Neutrophil (primary cell): Measurements from ENCODE around the gene COX15.

Source experiments
- H3K27ac ChIP-seq: fragments of 200-600 bp; sonication (generic); 2 replicates; pipeline ENCODE4 v1.5.1; 2016; ENCODE audit warnings: mild to moderate bottlenecking, moderate library complexity
- H3K27me3 ChIP-seq: fragments of 200-600 bp; sonication (generic); 2 replicates; pipeline ENCODE4 v1.6.0; 2016; ENCODE audit warnings: mild to moderate bottlenecking
- H3K36me3 ChIP-seq: fragments of 200-600 bp; sonication (generic); 2 replicates; pipeline ENCODE4 v1.5.1; 2017
- H3K4me1 ChIP-seq, 2 experiments: fragments of 200-600 bp in 1 of 2; sonication (generic) in 1 of 2; 1 replicate in 1 of 2; 2 replicates in 1 of 2; pipeline versions ENCODE4 v1.5.1 to v1.6.1; 2013 to 2016; ENCODE audit warnings: low read depth in 1 of 2, low read length in 1 of 2, mild to moderate bottlenecking in 1 of 2, moderate library complexity in 1 of 2; ENCODE audit not compliant: control insufficient read depth in 1 of 2, insufficient read depth in 1 of 2
- H3K4me3 ChIP-seq, 2 experiments: fragments of 200-600 bp in 1 of 2; sonication (generic) in 1 of 2; 1 replicate in 1 of 2; 2 replicates in 1 of 2; pipeline ENCODE4 v1.5.1; 2013 to 2016; ENCODE audit warnings: low read depth in 1 of 2, low read length in 1 of 2, mild to moderate bottlenecking in 1 of 2, moderate library complexity in 1 of 2
- H3K9me3 ChIP-seq: fragments of 200-600 bp; sonication (generic); 2 replicates; pipeline ENCODE4 v1.5.1; 2016
- TF ChIP-seq, protein P1 (sequence below): fragments of 200-600 bp; sonication (generic); IDR thresholded peaks from 2 replicates; pipeline ENCODE4 v1.5.1; 2016; ENCODE audit warnings: antibody characterized with exemption

The COX15 gene

GRCh38 chr10:99761365-99761764, 29.4 kb upstream of the COX15 start:
- no peaks in the 10 kb centered on the region for H3K27me3 ChIP-seq
- H3K4me3 ChIP-seq = no peak overlapping the region

GRCh38 chr10:99760321-99760720, 28.4 kb upstream of the COX15 start:
- TF ChIP-seq, protein P1, sequence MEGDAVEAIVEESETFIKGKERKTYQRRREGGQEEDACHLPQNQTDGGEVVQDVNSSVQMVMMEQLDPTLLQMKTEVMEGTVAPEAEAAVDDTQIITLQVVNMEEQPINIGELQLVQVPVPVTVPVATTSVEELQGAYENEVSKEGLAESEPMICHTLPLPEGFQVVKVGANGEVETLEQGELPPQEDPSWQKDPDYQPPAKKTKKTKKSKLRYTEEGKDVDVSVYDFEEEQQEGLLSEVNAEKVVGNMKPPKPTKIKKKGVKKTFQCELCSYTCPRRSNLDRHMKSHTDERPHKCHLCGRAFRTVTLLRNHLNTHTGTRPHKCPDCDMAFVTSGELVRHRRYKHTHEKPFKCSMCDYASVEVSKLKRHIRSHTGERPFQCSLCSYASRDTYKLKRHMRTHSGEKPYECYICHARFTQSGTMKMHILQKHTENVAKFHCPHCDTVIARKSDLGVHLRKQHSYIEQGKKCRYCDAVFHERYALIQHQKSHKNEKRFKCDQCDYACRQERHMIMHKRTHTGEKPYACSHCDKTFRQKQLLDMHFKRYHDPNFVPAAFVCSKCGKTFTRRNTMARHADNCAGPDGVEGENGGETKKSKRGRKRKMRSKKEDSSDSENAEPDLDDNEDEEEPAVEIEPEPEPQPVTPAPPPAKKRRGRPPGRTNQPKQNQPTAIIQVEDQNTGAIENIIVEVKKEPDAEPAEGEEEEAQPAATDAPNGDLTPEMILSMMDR = no peak
- no peaks in the 10 kb centered on the region for H3K9me3 ChIP-seq
- H3K36me3 ChIP-seq = peaks cover 52% of the 10 kb centered on the region
- no peaks in the 10 kb centered on the region for H3K27me3 ChIP-seq
- no peak overlapping the region for H3K4me3 ChIP-seq
- H3K4me1 ChIP-seq = peaks cover 8 to 10% of the 10 kb centered on the region in 2 experiments
- no peak overlapping the region for H3K27ac ChIP-seq

More at GRCh38 chr10:99761365-99761764, 29.4 kb upstream of the COX15 start:
- Histone ChIP-seq H3K9me3 (no peaks in the 10 kb centered on the region), H3K36me3 (peaks cover 42% of the 10 kb centered on the region), H3K27ac (no peak overlapping the region), H3K4me1 (peaks cover 8 to 10% of the 10 kb centered on the region in 2 experiments)
- TF ChIP-seq, protein P1 = no peak

DNA sequence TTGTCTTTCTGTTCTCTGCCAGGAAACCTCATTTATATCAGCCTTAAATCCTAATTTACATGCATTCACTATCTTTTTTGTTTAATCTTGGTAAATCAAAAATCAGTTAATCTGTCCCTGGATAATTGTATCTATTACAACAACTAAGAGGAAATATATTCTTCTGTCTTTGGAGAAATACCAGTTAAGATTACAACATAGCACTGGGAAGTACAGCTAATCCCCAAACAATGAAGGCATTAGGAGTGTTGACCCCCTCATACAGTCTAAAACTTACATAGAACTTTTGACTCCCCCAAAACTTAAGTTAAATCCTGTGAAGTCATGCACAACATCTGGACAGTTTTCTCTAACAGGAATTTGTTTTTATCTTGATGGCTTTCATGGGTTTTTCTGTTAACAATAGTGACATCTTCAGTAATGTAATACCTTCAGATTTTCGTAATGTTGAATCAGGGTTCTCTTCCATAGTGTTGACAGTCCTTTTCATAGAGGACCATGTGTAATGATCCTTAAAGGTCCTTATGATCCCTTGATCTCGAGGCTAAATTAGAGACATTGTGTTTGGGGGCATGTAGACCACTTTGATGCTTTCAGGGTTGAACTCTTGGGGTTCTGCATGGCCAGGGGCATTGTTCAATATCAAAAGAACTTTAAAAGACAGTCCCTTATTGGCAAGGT, 26.4 kb upstream of the COX15 start:
- Histone ChIP-seq H3K9me3 (no peaks in the 10 kb centered on the region), H3K27ac (no peak overlapping the region), H3K4me3 (no peak overlapping the region), H3K4me1 (peaks cover 2 to 5% of the 10 kb centered on the region in 2 experiments), H3K27me3 (no peaks in the 10 kb centered on the region), H3K36me3 (peaks cover 72% of the 10 kb centered on the region)
- TF ChIP-seq, protein P1 = no peak

GRCh38 chr10:99756159-99756558, 24.2 kb upstream of the COX15 start:
- TF ChIP-seq, protein P1 = no peak
- Histone ChIP-seq H3K36me3 (peaks cover 90% of the 10 kb centered on the region), H3K27ac (no peak overlapping the region), H3K4me3 (no peak overlapping the region), H3K4me1 (peaks cover 0 to 8% of the 10 kb centered on the region in 2 experiments), H3K9me3 (no peaks in the 10 kb centered on the region), H3K27me3 (no peaks in the 10 kb centered on the region)

DNA sequence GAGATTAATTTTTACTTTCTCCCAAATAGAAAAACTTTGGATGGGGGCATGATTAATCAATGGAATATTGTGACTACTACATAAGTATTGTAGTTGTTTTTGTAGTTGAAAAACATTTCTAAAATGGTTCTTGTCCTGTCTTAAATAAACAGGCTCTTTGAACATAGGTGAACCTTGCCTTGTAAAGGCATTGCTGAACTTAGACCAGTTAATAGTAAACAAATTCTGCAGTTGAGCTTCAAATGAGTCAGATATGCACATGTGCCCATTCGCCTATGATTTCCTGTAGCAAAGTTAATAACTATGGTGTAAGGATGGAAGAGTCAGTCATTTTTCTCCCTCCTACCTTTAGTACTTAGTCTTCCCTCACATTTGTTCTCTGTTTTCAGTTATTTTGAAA, 22.7 kb upstream of the COX15 start:
- H3K9me3 ChIP-seq = no peaks in the 10 kb centered on the region
- no peaks in the 10 kb centered on the region for H3K27me3 ChIP-seq
- H3K36me3 ChIP-seq = peaks cover 89% of the 10 kb centered on the region
- H3K4me3 ChIP-seq = no peak overlapping the region
- TF ChIP-seq, protein P1 = no peak
- H3K4me1 ChIP-seq = peaks cover 7 to 15% of the 10 kb centered on the region in 2 experiments
- H3K27ac ChIP-seq = no peak overlapping the region
